Iris pigment epithelial cell (primary cell): ENCODE measurements around the gene MALAT1.
"Not testable (repeated sequence)": the region's sequence is repeated elsewhere in the genome, so short reads cannot be mapped to it uniquely, and the experiment has no call there.

Source experiments
- DNase-seq: peaks from one replicate; pipeline ENCODE4 v3.0.0-alpha.2; 2011; ENCODE audit warnings: low read depth

MALAT1 gene

GRCh38 chr11:65498727-65498976 lies 193 bp upstream of the MALAT1 start:
- no peak for DNase-seq

- no peak for DNase-seq
These were observed 1.0 kb downstream of the MALAT1 start for GRCh38 chr11:65499713-65500386.

GRCh38 chr11:65500387-65501185 lies 1.7 kb downstream of the MALAT1 start:
- DNase-seq, result peak; percentile 46

- no peak for DNase-seq
These were observed 2.3 kb downstream of the MALAT1 start for GRCh38 chr11:65501186-65501471.

GRCh38 chr11:65501472-65502273 lies 2.8 kb downstream of the MALAT1 start:
- DNase-seq, result peak; percentile 44

- no peak for DNase-seq
These were observed 3.4 kb downstream of the MALAT1 start for GRCh38 chr11:65502274-65502554.

- DNase-seq, result peak; percentile 53
These were observed 3.9 kb downstream of the MALAT1 start for GRCh38 chr11:65502555-65503367.

GRCh38 chr11:65503368-65503948 lies 4.6 kb downstream of the MALAT1 start:
- DNase-seq, result no peak

GRCh38 chr11:65503949-65504673 lies 5.3 kb downstream of the MALAT1 start:
- DNase-seq, result peak; percentile 47

- DNase-seq, result peak; percentile 39
These were observed 6.0 kb downstream of the MALAT1 start for GRCh38 chr11:65504674-65505465.

- DNase-seq, result peak; percentile 34
These were observed 6.8 kb downstream of the MALAT1 start for GRCh38 chr11:65505466-65506289.

- DNase-seq, result no peak
These were observed 7.5 kb downstream of the MALAT1 start for GRCh38 chr11:65506290-65506771.

- peak; percentile 92 for DNase-seq
These were observed 8.1 kb downstream of the MALAT1 start for GRCh38 chr11:65506772-65507505.

GRCh38 chr11:65512311-65512710 lies 13.5 kb downstream of the MALAT1 start:
- not testable (repeated sequence) for DNase-seq

GRCh38 chr11:65516135-65516968 lies 17.5 kb downstream of the MALAT1 start:
- DNase-seq, result no peak

- DNase-seq, result not testable (repeated sequence)
These were observed 20.2 kb downstream of the MALAT1 start for GRCh38 chr11:65518941-65519549.

GRCh38 chr11:65521777-65522521 lies 23.1 kb downstream of the MALAT1 start:
- DNase-seq, result not testable (repeated sequence)
